ENCODE results near the gene FOLR1.

GRCh38 chr11:72202571-72202970 lies 10.6 kb downstream of the FOLR1 start:
- TF ChIP-seq, protein P1, sequence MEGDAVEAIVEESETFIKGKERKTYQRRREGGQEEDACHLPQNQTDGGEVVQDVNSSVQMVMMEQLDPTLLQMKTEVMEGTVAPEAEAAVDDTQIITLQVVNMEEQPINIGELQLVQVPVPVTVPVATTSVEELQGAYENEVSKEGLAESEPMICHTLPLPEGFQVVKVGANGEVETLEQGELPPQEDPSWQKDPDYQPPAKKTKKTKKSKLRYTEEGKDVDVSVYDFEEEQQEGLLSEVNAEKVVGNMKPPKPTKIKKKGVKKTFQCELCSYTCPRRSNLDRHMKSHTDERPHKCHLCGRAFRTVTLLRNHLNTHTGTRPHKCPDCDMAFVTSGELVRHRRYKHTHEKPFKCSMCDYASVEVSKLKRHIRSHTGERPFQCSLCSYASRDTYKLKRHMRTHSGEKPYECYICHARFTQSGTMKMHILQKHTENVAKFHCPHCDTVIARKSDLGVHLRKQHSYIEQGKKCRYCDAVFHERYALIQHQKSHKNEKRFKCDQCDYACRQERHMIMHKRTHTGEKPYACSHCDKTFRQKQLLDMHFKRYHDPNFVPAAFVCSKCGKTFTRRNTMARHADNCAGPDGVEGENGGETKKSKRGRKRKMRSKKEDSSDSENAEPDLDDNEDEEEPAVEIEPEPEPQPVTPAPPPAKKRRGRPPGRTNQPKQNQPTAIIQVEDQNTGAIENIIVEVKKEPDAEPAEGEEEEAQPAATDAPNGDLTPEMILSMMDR (IDR thresholded peaks at IDR 0.05; ENCODE audit: low read depth, low read length, poor library complexity, severe bottlenecking), result no peak
- no peak for TF ChIP-seq EZH2phosphoT487 (IDR thresholded peaks at IDR 0.05; ENCODE audit: borderline replicate concordance, low read length)

Data from DOHH2 (cell line).